Stimulated activated CD4-positive, alpha-beta T cell treated with anti-CD3 and anti-CD28 coated beads, Interleukin-12 subunit alpha, Interleukin-12 subunit beta, amount 100 ng/mL, for 4 hours (primary cell): ENCODE measurements around the gene SLF2.

Source experiments
- DNase-seq: peaks from one replicate; pipeline ENCODE4 v3.0.0-alpha.2; 2020

SLF2 gene

GRCh38 chr10:100983868-100984671, 71.3 kb downstream of the SLF2 start:
- no peak for DNase-seq

GRCh38 chr10:100984672-100985177, 72.0 kb downstream of the SLF2 start:
- no peak for DNase-seq

GRCh38 chr10:100985336-100985735, 72.6 kb downstream of the SLF2 start:
- DNase-seq: no peak

- DNase-seq: no peak
Observed at GRCh38 chr10:100986623-100986951, 73.8 kb downstream of the SLF2 start.

GRCh38 chr10:100986952-100987684, 74.4 kb downstream of the SLF2 start, which contains the start of the genes MRPL43 and TWNK:
Gene MRPL43 (minus strand): TSS chr10:100987497. CDS start chr10:100987443, 54 bp downstream.
Gene TWNK (plus strand): TSS chr10:100987543. CDS start chr10:100988211, 668 bp downstream.
- DNase-seq: peak; percentile 82

- no peak for DNase-seq
Observed at GRCh38 chr10:100987685-100988049, 74.9 kb downstream of the SLF2 start.

- no peak for DNase-seq
Observed at GRCh38 chr10:100988166-100988565, 75.4 kb downstream of the SLF2 start.

GRCh38 chr10:100989088-100989487, 76.3 kb downstream of the SLF2 start:
- no peak for DNase-seq

GRCh38 chr10:100993986-100994708, 81.4 kb downstream of the SLF2 start:
- no peak for DNase-seq

- DNase-seq: no peak
Observed at GRCh38 chr10:100995181-100995580, 82.4 kb downstream of the SLF2 start.

GRCh38 chr10:100996678-100997359, 84.1 kb downstream of the SLF2 start:
- DNase-seq: peak; percentile 30

- peak; percentile 69 for DNase-seq
Observed at GRCh38 chr10:100997360-100998182, 84.8 kb downstream of the SLF2 start.

GRCh38 chr10:100998183-100998990, 85.6 kb downstream of the SLF2 start:
- DNase-seq: peak; percentile 62

GRCh38 chr10:100998991-100999741, 86.4 kb downstream of the SLF2 start:
- peak; percentile 78 for DNase-seq

- DNase-seq: no peak
Observed at GRCh38 chr10:100999742-101000126, 87.0 kb downstream of the SLF2 start, which contains the start of gene LZTS2. Gene LZTS2 (plus strand): TSS chr10:100999808. CDS start chr10:101002539, 2,731 bp downstream.

GRCh38 chr10:101000127-101000914, 87.6 kb downstream of the SLF2 start:
- DNase-seq: no peak

- no peak for DNase-seq
Observed at GRCh38 chr10:101000915-101001658, 88.3 kb downstream of the SLF2 start.

- DNase-seq: no peak
Observed at GRCh38 chr10:101001659-101002035, 88.9 kb downstream of the SLF2 start.
